Tibial nerve (tissue), 3 donors: ENCODE results near the gene IGLL5.

Experiments used
- CTCF ChIP-seq, 5 experiments: fragments of 200-600 bp in 3 of 5; fragments of 450-650 bp in 2 of 5; sonication (generic) in 3 of 5; IDR thresholded peaks; one replicate each; pipeline ENCODE4 v1.5.1; 2016 to 2019; ENCODE audit warnings: antibody characterized with exemption in 5 of 5, mild to moderate bottlenecking in 3 of 5, moderate library complexity in 2 of 5
- POLR2A ChIP-seq, 2 donors: fragments of 450-650 bp; IDR thresholded peaks; one replicate each; pipeline ENCODE4 v1.6.1; 2017; ENCODE audit warnings: antibody characterized with exemption in 2 of 2, mild to moderate bottlenecking in 2 of 2, moderate library complexity in 2 of 2

- TF ChIP-seq CTCF (IDR thresholded peaks at IDR 0.05) (no peak), POLR2A (IDR thresholded peaks at IDR 0.05) (no peak)
These were observed 10.3 kb downstream of the IGLL5 start for GRCh38 chr22:22897947-22898346.
